HepG2 (cell line): Measurements from ENCODE around the gene LASP1. TPM values are rescaled to one million over a fixed set of nuclear protein-coding genes. Genes with fewer than 3 reads are reported as not detected.

Experiments
- BRCA1 ChIP-seq: sonication (generic); formaldehyde crosslinking; IDR thresholded peaks from 2 replicates; pipeline ENCODE4 v1.4.0; 2020; ENCODE audit warnings: missing genetic modification reagents
- CBX5 ChIP-seq: sonication (generic); formaldehyde crosslinking; IDR thresholded peaks from 2 replicates; pipeline ENCODE4 v1.4.0; 2020; ENCODE audit warnings: missing genetic modification reagents, borderline replicate concordance
- E2F2 ChIP-seq: sonication (generic); formaldehyde crosslinking; IDR thresholded peaks from 2 replicates; pipeline ENCODE4 v1.4.0; 2020; ENCODE audit warnings: missing genetic modification reagents, borderline replicate concordance
- HES4 ChIP-seq: sonication (generic); formaldehyde crosslinking; IDR thresholded peaks from 2 replicates; pipeline ENCODE4 v1.9.0; 2021; ENCODE audit warnings: mild to moderate bottlenecking, missing genetic modification reagents, borderline replicate concordance
- RNF2 ChIP-seq: fragments of 450-650 bp; conservative IDR thresholded peaks from 2 replicates; pipeline ENCODE4 v1.6.1; 2016; ENCODE audit warnings: low read depth
- SETDB1 ChIP-seq: sonication (generic); formaldehyde crosslinking; IDR thresholded peaks from 2 replicates; pipeline ENCODE4 v1.5.1; 2020; ENCODE audit warnings: missing genetic modification reagents, mild to moderate bottlenecking, borderline replicate concordance
- SIN3A ChIP-seq: IDR thresholded peaks from 2 replicates; pipeline ENCODE4 v1.6.1; 2011; ENCODE audit warnings: low read depth, mild to moderate bottlenecking, control low read depth, low read length, borderline replicate concordance
- SIX1 ChIP-seq: sonication (generic); formaldehyde crosslinking; IDR thresholded peaks from 2 replicates; pipeline ENCODE4 v1.4.0; 2020; ENCODE audit warnings: missing genetic modification reagents, borderline replicate concordance
- SIX4 ChIP-seq: sonication (generic); formaldehyde crosslinking; IDR thresholded peaks from 2 replicates; pipeline ENCODE4 v1.4.0; 2020; ENCODE audit warnings: missing genetic modification reagents
- ZKSCAN8 ChIP-seq: IDR thresholded peaks from 2 replicates; pipeline ENCODE4 v1.6.1; 2016; ENCODE audit warnings: borderline replicate concordance, missing genetic modification reagents, missing compliant biosample characterization
- ZMYM2 ChIP-seq: sonication (generic); formaldehyde crosslinking; IDR thresholded peaks from 2 replicates; pipeline ENCODE4 v1.8.0; 2022; ENCODE audit warnings: mild to moderate bottlenecking, missing genetic modification reagents
- ZNF574 ChIP-seq: sonication (generic); formaldehyde crosslinking; IDR thresholded peaks from 2 replicates; pipeline ENCODE4 v1.4.0; 2020; ENCODE audit warnings: missing genetic modification reagents
- ZNF770 ChIP-seq: sonication (generic); formaldehyde crosslinking; IDR thresholded peaks from 2 replicates; pipeline ENCODE4 v1.5.0; 2020; ENCODE audit warnings: mild to moderate bottlenecking, missing genetic modification reagents
- ZSCAN21 ChIP-seq: sonication (generic); formaldehyde crosslinking; IDR thresholded peaks from 2 replicates; pipeline ENCODE4 v1.8.0; 2022; ENCODE audit warnings: mild to moderate bottlenecking, missing genetic modification reagents, moderate library complexity, borderline replicate concordance
- ZSCAN30 ChIP-seq: sonication (generic); formaldehyde crosslinking; IDR thresholded peaks from 2 replicates; pipeline ENCODE4 v1.5.0; 2020; ENCODE audit warnings: mild to moderate bottlenecking, missing genetic modification reagents
- polyA plus RNA-seq, 8 experiments: library from polyadenylated mRNA; depleted of rRNA in 3 of 8; stranded (reverse) in 7 of 8; unstranded in 1 of 8; fragments of >200 nt; fragmentation: Illumina TruSeq in 4 of 8; extraction: Trizol in 4 of 8; gene quantifications; 2 replicates each; pipeline versions ENCODE4 v1.2.1 to v1.2.3, GENCODE V29; 2011 to 2016; ENCODE audit warnings: low read depth in 4 of 8, missing spikeins in 1 of 8, mixed read lengths in 1 of 8; ENCODE audit not compliant: insufficient read depth in 1 of 8
- total RNA-seq, 5 experiments: library from RNA; depleted of rRNA; stranded (reverse); fragments of >200 nt; fragmentation: Illumina TruSeq; extraction: Trizol; gene quantifications; 2 replicates each; pipeline ENCODE4 v1.2.3, GENCODE V29; 2016; ENCODE audit warnings: low read depth in 1 of 5
- TF ChIP-seq, protein P1 (sequence below): sonication (generic); formaldehyde crosslinking; IDR thresholded peaks from 2 replicates; pipeline ENCODE4 v1.8.1; 2023; ENCODE audit warnings: missing genetic modification reagents, inconsistent platforms, borderline replicate concordance
- TF ChIP-seq, protein P2 (sequence below): sonication (generic); formaldehyde crosslinking; IDR thresholded peaks from 2 replicates; pipeline ENCODE4 v1.8.1; 2023; ENCODE audit warnings: mild to moderate bottlenecking, moderate library complexity, missing genetic modification reagents

The LASP1 gene
- total and polyA plus RNA-seq, 2 of the 13 experiments (the other 11 are each of a cell fraction or from before 2014, with no cell fraction given) = 70.1 to 97.0 TPM

DNA sequence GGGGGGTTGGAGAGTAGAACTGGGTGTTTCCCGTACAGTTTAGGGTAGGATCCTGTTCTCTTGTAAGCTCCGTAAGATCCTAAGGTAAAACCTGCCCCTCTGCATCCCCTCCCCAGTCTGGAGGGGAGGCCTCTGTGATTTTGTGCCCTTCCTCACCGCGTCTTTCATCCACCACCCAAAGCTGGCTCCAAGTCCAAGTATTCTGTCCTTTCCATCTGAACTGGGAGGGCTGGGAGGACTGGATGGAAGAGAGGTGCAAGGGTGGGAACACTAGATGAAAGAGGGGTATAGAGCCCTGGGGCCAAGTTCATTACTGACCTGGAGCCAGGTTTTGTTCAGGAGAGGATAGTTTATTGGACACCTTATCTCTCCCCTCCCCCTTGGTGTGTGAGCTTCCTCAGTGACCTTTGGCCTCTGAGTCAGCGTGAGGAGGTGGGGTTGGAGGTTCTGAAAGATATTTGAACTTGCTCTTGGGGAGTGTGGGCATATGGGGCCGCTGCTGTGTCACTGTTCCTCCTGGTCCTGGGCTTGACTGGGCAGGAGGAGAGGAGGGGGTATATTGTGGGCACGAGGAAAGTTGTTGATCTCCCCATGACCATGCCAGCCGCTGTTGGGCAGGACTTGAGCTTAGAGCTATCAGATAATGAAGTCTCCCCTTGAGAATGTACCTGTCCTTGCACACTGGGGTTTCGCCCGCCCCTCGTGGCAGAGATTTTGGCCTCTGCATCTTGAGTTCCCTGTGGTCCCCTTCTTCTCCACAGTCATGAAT is 1.6 kb downstream of the LASP1 start (continued):
- TF ChIP-seq, protein P1, sequence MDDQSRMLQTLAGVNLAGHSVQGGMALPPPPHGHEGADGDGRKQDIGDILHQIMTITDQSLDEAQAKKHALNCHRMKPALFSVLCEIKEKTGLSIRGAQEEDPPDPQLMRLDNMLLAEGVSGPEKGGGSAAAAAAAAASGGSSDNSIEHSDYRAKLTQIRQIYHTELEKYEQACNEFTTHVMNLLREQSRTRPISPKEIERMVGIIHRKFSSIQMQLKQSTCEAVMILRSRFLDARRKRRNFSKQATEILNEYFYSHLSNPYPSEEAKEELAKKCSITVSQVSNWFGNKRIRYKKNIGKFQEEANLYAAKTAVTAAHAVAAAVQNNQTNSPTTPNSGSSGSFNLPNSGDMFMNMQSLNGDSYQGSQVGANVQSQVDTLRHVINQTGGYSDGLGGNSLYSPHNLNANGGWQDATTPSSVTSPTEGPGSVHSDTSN (CRISPR knock-in tag) = no peak
- TF ChIP-seq ZKSCAN8 = peak; percentile 86; the same call in 1 of the 2 replicates
- no peak for TF ChIP-seq ZNF770 (CRISPR knock-in tag)
- peak; percentile 79; the same call in 1 of the 2 replicates for TF ChIP-seq SIX1 (CRISPR knock-in tag)
- TF ChIP-seq HES4 (CRISPR knock-in tag) = no peak
- TF ChIP-seq SIX4 (CRISPR knock-in tag) = peak; percentile 75; the same call in 1 of the 2 replicates
- no peak for TF ChIP-seq ZMYM2 (CRISPR knock-in tag)
- TF ChIP-seq ZSCAN21 = no peak
- TF ChIP-seq ZNF574 (CRISPR knock-in tag) = peak; percentile 85
- no peak for TF ChIP-seq E2F2 (CRISPR knock-in tag)
- TF ChIP-seq ZSCAN30 (CRISPR knock-in tag) = no peak
- TF ChIP-seq SETDB1 = 0 out of 2 replicates have a peak, but pooled peaks have one; percentile 14
- TF ChIP-seq BRCA1 (CRISPR knock-in tag) = no peak; the same call in 1 of the 2 replicates
- TF ChIP-seq SIN3A = no peak; the same call in 1 of the 2 replicates
- TF ChIP-seq CBX5 = no peak
- TF ChIP-seq, protein P2, sequence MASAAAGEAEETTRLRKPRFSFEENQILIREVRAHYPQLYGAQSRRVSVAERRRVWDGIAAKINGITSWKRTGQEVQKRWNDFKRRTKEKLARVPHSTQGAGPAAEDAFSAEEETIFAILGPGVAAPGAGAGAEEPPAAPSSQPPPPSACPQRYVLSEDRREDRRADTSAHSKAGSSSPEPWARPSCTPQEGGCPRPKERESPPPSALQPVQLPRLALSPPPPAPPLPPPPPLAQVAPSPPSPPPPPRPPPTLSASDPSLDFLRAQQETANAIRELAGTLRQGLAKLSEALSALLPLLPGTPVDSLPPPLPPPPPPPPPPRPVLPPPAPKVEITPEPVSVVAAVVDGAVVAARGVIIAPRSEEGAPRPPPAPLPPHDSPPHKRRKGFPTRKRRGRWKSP (CRISPR knock-in tag) = peak; percentile 85
- no peak for TF ChIP-seq RNF2
